HG02885 (cell line): ENCODE data around the gene CFAP52.
A peak's percentile ranks its signal among the peaks of the same experiment; 100 is the strongest.
"Not testable (repeated sequence)": the region's sequence is repeated elsewhere in the genome, so short reads cannot be mapped to it uniquely, and the experiment has no call there.

ENCODE experiments used
- ATAC-seq: cut with Tn5 transposase; IDR thresholded peaks from one replicate; pipeline ENCODE4 v1.9.1; 2021; ENCODE audit warnings: mild to moderate bottlenecking; ENCODE audit not compliant: unreplicated experiment, poor library complexity

Gene CFAP52

GRCh38 chr17:9644910-9645751 lies 68.7 kb downstream of the CFAP52 start, which contains the start of gene USP43:
USP43 (plus strand) TSS chr17:9645517; CDS start chr17:9645633, 116 bp downstream.
- no peak for ATAC-seq

- no peak for ATAC-seq
These were observed 69.6 kb downstream of the CFAP52 start for GRCh38 chr17:9645851-9646545.

- ATAC-seq, result no peak
These were observed 70.1 kb downstream of the CFAP52 start for GRCh38 chr17:9646546-9646885.

GRCh38 chr17:9647014-9647413 lies 70.6 kb downstream of the CFAP52 start:
- ATAC-seq, result no peak

- no peak for ATAC-seq
These were observed 72.2 kb downstream of the CFAP52 start for GRCh38 chr17:9648521-9649110.

GRCh38 chr17:9658593-9659211 lies 82.3 kb downstream of the CFAP52 start:
- no peak for ATAC-seq

GRCh38 chr17:9661027-9661426 lies 84.6 kb downstream of the CFAP52 start:
- ATAC-seq, result no peak

- ATAC-seq, result not testable (repeated sequence)
These were observed 87.1 kb downstream of the CFAP52 start for GRCh38 chr17:9663511-9663910.

GRCh38 chr17:9666461-9667050 lies 90.1 kb downstream of the CFAP52 start:
- no peak for ATAC-seq

GRCh38 chr17:9668517-9668916 lies 92.1 kb downstream of the CFAP52 start:
- ATAC-seq, result no peak

GRCh38 chr17:9669551-9670008 lies 93.1 kb downstream of the CFAP52 start:
- no peak for ATAC-seq

- ATAC-seq, result no peak
These were observed 94.2 kb downstream of the CFAP52 start for GRCh38 chr17:9670596-9670995.

- no peak for ATAC-seq
These were observed 95.1 kb downstream of the CFAP52 start for GRCh38 chr17:9671559-9671958.

- ATAC-seq, result no peak
These were observed 95.8 kb downstream of the CFAP52 start for GRCh38 chr17:9672266-9672665.

- no peak for ATAC-seq
These were observed 96.2 kb downstream of the CFAP52 start for GRCh38 chr17:9672691-9673090.

- no peak for ATAC-seq
These were observed 99.6 kb downstream of the CFAP52 start for GRCh38 chr17:9676084-9676483.

GRCh38 chr17:9676820-9677310 lies 100.4 kb downstream of the CFAP52 start:
- ATAC-seq, result peak; percentile 37

GRCh38 chr17:9677411-9677810 lies 101.0 kb downstream of the CFAP52 start:
- no peak for ATAC-seq

GRCh38 chr17:9677896-9678295 lies 101.5 kb downstream of the CFAP52 start:
- no peak for ATAC-seq

GRCh38 chr17:9684955-9685621 lies 108.6 kb downstream of the CFAP52 start:
- no peak for ATAC-seq
